ENCODE data around the gene CAVIN3. TPM values are rescaled to one million over a fixed set of nuclear protein-coding genes. Genes with fewer than 3 reads are reported as not detected.

Gene CAVIN3
- total and polyA plus RNA-seq, 10 of the 15 experiments (the other 5 are each of a cell fraction or from before 2014, with no cell fraction given) = 0.05 to 13.9 (median 4.5) TPM

DNA sequence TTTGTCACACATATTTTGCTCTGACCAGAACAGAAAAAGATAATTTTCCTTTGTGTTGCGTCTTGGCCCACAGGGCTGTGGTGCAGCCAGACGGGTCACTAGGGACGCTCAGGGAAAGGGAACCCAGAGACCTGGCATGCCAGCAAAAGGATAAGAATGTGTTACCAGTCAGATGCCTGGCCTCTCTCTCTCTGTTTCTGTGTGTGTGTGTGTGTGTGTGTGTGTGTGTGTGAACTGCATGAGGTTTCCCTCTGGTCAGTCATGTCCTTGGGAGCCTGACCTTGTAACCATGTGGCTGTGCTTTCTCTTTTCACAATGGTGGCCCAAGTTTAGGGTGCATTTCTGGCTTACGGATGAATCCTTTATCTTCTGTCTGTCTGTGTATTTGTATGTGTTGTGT lies 35.3 kb downstream of the CAVIN3 start:
- RAD21 ChIA-PET (ENCODE audit: unreplicated experiment) = no interaction called here
- no peak for TF ChIP-seq CHD2 (IDR thresholded peaks at IDR 0.05; ENCODE audit: borderline replicate concordance, low read depth, low read length)
- TF ChIP-seq, protein P1, sequence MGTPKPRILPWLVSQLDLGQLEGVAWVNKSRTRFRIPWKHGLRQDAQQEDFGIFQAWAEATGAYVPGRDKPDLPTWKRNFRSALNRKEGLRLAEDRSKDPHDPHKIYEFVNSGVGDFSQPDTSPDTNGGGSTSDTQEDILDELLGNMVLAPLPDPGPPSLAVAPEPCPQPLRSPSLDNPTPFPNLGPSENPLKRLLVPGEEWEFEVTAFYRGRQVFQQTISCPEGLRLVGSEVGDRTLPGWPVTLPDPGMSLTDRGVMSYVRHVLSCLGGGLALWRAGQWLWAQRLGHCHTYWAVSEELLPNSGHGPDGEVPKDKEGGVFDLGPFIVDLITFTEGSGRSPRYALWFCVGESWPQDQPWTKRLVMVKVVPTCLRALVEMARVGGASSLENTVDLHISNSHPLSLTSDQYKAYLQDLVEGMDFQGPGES (IDR thresholded peaks at IDR 0.05) = no peak
- TF ChIP-seq TBL1XR1 (IDR thresholded peaks at IDR 0.05; ENCODE audit: low read depth, low read length) = no peak
- no peak for TF ChIP-seq POLR2A (IDR thresholded peaks at IDR 0.05; ENCODE audit: low read depth, low read length)
- TF ChIP-seq EP300 (IDR thresholded peaks at IDR 0.05; ENCODE audit: borderline replicate concordance in 1 of 2, control insufficient read depth in 1 of 2, low read depth in 2 of 2, low read length in 2 of 2) = no peak
- no peak for TF ChIP-seq HDAC6 (IDR thresholded peaks at IDR 0.05; ENCODE audit: unreplicated experiment)
- TF ChIP-seq SREBF1 (IDR thresholded peaks at IDR 0.05; ENCODE audit: low read length) = no peak
- no peak for TF ChIP-seq BCL11A (IDR thresholded peaks at IDR 0.05; ENCODE audit: low read depth, low read length)
- TF ChIP-seq JUND (IDR thresholded peaks at IDR 0.05; ENCODE audit: low read depth, low read length) = no peak
- TF ChIP-seq, protein P2, sequence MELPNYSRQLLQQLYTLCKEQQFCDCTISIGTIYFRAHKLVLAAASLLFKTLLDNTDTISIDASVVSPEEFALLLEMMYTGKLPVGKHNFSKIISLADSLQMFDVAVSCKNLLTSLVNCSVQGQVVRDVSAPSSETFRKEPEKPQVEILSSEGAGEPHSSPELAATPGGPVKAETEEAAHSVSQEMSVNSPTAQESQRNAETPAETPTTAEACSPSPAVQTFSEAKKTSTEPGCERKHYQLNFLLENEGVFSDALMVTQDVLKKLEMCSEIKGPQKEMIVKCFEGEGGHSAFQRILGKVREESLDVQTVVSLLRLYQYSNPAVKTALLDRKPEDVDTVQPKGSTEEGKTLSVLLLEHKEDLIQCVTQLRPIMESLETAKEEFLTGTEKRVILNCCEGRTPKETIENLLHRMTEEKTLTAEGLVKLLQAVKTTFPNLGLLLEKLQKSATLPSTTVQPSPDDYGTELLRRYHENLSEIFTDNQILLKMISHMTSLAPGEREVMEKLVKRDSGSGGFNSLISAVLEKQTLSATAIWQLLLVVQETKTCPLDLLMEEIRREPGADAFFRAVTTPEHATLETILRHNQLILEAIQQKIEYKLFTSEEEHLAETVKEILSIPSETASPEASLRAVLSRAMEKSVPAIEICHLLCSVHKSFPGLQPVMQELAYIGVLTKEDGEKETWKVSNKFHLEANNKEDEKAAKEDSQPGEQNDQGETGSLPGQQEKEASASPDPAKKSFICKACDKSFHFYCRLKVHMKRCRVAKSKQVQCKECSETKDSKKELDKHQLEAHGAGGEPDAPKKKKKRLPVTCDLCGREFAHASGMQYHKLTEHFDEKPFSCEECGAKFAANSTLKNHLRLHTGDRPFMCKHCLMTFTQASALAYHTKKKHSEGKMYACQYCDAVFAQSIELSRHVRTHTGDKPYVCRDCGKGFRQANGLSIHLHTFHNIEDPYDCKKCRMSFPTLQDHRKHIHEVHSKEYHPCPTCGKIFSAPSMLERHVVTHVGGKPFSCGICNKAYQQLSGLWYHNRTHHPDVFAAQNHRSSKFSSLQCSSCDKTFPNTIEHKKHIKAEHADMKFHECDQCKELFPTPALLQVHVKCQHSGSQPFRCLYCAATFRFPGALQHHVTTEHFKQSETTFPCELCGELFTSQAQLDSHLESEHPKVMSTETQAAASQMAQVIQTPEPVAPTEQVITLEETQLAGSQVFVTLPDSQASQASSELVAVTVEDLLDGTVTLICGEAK (IDR thresholded peaks at IDR 0.05; ENCODE audit: borderline replicate concordance) = no peak
- no peak for TF ChIP-seq SMAD5 (IDR thresholded peaks at IDR 0.05; ENCODE audit: low read depth)
- no peak for TF ChIP-seq RCOR1 (conservative IDR thresholded peaks at IDR 0.05; ENCODE audit: low read depth, low read length)
- TF ChIP-seq, protein P3, sequence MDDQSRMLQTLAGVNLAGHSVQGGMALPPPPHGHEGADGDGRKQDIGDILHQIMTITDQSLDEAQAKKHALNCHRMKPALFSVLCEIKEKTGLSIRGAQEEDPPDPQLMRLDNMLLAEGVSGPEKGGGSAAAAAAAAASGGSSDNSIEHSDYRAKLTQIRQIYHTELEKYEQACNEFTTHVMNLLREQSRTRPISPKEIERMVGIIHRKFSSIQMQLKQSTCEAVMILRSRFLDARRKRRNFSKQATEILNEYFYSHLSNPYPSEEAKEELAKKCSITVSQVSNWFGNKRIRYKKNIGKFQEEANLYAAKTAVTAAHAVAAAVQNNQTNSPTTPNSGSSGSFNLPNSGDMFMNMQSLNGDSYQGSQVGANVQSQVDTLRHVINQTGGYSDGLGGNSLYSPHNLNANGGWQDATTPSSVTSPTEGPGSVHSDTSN (IDR thresholded peaks at IDR 0.05; ENCODE audit: insufficient replicate concordance, low read depth, low read length) = no peak
- TF ChIP-seq MTA2 (IDR thresholded peaks at IDR 0.05; ENCODE audit: low read depth) = no peak
- TF ChIP-seq, protein P4, sequence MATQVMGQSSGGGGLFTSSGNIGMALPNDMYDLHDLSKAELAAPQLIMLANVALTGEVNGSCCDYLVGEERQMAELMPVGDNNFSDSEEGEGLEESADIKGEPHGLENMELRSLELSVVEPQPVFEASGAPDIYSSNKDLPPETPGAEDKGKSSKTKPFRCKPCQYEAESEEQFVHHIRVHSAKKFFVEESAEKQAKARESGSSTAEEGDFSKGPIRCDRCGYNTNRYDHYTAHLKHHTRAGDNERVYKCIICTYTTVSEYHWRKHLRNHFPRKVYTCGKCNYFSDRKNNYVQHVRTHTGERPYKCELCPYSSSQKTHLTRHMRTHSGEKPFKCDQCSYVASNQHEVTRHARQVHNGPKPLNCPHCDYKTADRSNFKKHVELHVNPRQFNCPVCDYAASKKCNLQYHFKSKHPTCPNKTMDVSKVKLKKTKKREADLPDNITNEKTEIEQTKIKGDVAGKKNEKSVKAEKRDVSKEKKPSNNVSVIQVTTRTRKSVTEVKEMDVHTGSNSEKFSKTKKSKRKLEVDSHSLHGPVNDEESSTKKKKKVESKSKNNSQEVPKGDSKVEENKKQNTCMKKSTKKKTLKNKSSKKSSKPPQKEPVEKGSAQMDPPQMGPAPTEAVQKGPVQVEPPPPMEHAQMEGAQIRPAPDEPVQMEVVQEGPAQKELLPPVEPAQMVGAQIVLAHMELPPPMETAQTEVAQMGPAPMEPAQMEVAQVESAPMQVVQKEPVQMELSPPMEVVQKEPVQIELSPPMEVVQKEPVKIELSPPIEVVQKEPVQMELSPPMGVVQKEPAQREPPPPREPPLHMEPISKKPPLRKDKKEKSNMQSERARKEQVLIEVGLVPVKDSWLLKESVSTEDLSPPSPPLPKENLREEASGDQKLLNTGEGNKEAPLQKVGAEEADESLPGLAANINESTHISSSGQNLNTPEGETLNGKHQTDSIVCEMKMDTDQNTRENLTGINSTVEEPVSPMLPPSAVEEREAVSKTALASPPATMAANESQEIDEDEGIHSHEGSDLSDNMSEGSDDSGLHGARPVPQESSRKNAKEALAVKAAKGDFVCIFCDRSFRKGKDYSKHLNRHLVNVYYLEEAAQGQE (IDR thresholded peaks at IDR 0.05; ENCODE audit: low read depth, low read length) = no peak
- no peak for TF ChIP-seq MEF2A (IDR thresholded peaks at IDR 0.05; ENCODE audit: insufficient read depth, low read depth, low read length)

More for the DNA sequence above, 35.3 kb downstream of the CAVIN3 start:
- in situ Hi-C loops (cut with MboI) = no loop called here
- H3K9me3 ChIP-seq (replicated peaks; ENCODE audit: control insufficient read depth, insufficient read depth, low read length) = no peaks in the 10 kb centered on the region
- peaks cover 2 to 4% of the 10 kb centered on the region in 2 experiments; a peak in 3 of 4 replicates for H3K27me3 ChIP-seq (replicated peaks in 1 of 2; ENCODE audit: control insufficient read depth in 2 of 2, insufficient read depth in 2 of 2, low read length in 1 of 2)
- H2AFZ ChIP-seq (ENCODE audit: control insufficient read depth, low read depth, low read length) = no peak overlapping the region
- H3K4me2 ChIP-seq (ENCODE audit: control insufficient read depth, insufficient read depth) = no peak overlapping the region
- ATAC-seq = no peak
- intact Hi-C loops (cut with micrococcal nuclease; ENCODE audit: unreplicated experiment) = no loop called here
- CTCF ChIA-PET = no interaction called here
- BruUV-seq (replicated peaks) = no TSS peak
- no peak overlapping the region for H3K9ac ChIP-seq (ENCODE audit: control insufficient read depth, insufficient read depth, low read length)
- H3K27ac ChIP-seq (ENCODE audit: control insufficient read depth, insufficient read depth) = no peak overlapping the region
- no peak for DNase-seq (ENCODE audit: low read depth, low spot score)
- SMC1A ChIA-PET (ENCODE audit: uncharacterized antibody, unreplicated experiment) = interaction anchor here (1.6 kb wide), 1 partner anchor 12 kb away, joined by 3 read pairs; no protein-coding TSS in a partner anchor
- H4K20me1 ChIP-seq (ENCODE audit: control insufficient read depth, insufficient read depth) = no peaks in the 10 kb centered on the region
- WGBS (ENCODE audit: insufficient coverage, insufficient replicate concordance, low lambda C conversion rate, missing lambda C conversion rate) = 41% methylated on average over 4 of the region's 4 CpGs
- no peak overlapping the region for H3K4me3 ChIP-seq
- no peaks in the 10 kb centered on the region for H3K79me2 ChIP-seq (ENCODE audit: control insufficient read depth, insufficient read depth, low read length)
- no peaks in the 10 kb centered on the region for H3K36me3 ChIP-seq (ENCODE audit: control insufficient read depth in 2 of 2, insufficient read depth in 2 of 2, low read length in 1 of 2)
- no peak for FAIRE-seq
- POLR2A ChIA-PET = no interaction called here
- no peaks in the 10 kb centered on the region for H3K4me1 ChIP-seq (ENCODE audit: control insufficient read depth, insufficient read depth, low read length)
